ENCODE data around the gene FMN1.

The FMN1 gene

DNA sequence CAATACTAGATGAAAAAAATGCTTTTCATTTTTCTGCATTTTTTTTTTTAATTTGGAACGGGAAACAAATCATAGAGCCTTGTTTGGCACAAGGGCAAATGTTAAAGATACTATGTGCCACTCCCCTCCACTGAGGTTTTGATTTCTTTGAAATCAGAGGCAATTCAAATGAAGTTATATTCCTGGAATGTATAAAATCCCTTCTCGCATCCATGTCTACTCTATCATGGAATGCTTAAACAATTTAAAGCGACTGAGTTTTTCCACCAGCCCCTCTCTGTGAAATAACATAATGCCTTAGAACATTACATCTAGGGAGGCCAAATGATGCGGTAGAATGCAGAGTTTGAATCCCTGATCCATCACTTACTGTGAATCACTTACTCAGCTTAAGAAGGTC lies 69.7 kb downstream of the FMN1 start:
- peaks cover 3% of the 10 kb centered on the region for H3K9me3 Mint-ChIP-seq
- peaks cover 4% of the 10 kb centered on the region for H3K36me3 Mint-ChIP-seq (ENCODE audit: low read depth)
- no peak overlapping the region for H3K4me3 Mint-ChIP-seq
- H3K27ac Mint-ChIP-seq = peak overlapping the region in 2 of 3 experiments; percentile 1 to 19
- TF ChIP-seq, protein P1, sequence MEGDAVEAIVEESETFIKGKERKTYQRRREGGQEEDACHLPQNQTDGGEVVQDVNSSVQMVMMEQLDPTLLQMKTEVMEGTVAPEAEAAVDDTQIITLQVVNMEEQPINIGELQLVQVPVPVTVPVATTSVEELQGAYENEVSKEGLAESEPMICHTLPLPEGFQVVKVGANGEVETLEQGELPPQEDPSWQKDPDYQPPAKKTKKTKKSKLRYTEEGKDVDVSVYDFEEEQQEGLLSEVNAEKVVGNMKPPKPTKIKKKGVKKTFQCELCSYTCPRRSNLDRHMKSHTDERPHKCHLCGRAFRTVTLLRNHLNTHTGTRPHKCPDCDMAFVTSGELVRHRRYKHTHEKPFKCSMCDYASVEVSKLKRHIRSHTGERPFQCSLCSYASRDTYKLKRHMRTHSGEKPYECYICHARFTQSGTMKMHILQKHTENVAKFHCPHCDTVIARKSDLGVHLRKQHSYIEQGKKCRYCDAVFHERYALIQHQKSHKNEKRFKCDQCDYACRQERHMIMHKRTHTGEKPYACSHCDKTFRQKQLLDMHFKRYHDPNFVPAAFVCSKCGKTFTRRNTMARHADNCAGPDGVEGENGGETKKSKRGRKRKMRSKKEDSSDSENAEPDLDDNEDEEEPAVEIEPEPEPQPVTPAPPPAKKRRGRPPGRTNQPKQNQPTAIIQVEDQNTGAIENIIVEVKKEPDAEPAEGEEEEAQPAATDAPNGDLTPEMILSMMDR (IDR thresholded peaks at IDR 0.05; ENCODE audit: unreplicated experiment in 3 of 3) = no peak
- H3K4me1 Mint-ChIP-seq = peaks cover 44% of the 10 kb centered on the region
- H3K27me3 Mint-ChIP-seq (ENCODE audit: low read depth) = no peaks in the 10 kb centered on the region

DNA sequence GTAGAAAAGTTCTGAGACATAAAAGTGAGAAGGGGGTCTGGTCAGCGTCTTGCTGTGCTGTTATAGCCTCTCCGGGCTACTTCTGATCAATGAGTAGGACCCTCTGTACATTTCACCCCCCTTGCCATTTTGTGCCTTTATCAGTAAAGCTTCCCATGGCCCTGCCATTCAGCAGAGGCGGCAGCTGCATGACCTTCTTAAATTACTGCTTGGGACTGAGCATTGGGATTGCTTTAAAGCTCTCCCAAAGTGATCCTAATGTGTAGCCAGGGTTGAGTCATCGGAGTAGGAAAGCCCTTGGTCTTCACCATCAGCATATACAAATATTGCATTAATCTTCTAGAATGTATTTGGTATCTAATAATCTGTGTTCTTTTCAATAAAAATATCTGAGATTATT lies 70.2 kb downstream of the FMN1 start:
- Mint-ChIP-seq H3K9me3 (peaks cover 3% of the 10 kb centered on the region), H3K4me1 (peaks cover 47% of the 10 kb centered on the region), H3K27ac (peak overlapping the region; percentile 1 to 27 (median 19)), H3K4me3 (no peak overlapping the region), H3K27me3 (ENCODE audit: low read depth) (no peaks in the 10 kb centered on the region), H3K36me3 (ENCODE audit: low read depth) (peaks cover 4% of the 10 kb centered on the region)
- TF ChIP-seq, protein P1 (IDR thresholded peaks at IDR 0.05; ENCODE audit: unreplicated experiment in 3 of 3) = no peak

DNA sequence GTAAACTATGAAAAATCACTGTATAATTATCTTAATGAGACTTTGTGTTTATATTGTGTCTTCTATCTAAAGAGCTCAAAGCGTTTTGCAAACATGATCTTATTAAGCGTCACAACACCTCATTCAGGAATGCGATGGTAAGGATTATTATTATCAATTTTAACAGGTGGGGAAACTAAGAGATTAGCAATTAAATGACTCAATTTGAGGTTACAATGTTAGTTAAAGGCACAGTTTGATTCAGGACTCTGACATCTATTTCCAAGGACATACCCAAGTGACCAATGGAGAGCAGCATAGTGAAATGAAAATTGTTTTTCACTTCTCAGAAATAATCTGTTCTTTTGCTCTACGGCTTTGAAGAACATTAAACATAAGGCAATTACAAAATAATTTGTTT lies 74.6 kb downstream of the FMN1 start:
- Mint-ChIP-seq H3K4me1 (peaks cover 21% of the 10 kb centered on the region), H3K27me3 (ENCODE audit: low read depth) (no peaks in the 10 kb centered on the region), H3K27ac (peak overlapping the region in 1 of 3 experiments; percentile 29), H3K36me3 (ENCODE audit: low read depth) (peaks cover 4% of the 10 kb centered on the region), H3K9me3 (peaks cover 3% of the 10 kb centered on the region), H3K4me3 (no peak overlapping the region)
- TF ChIP-seq, protein P1 (IDR thresholded peaks at IDR 0.05; ENCODE audit: unreplicated experiment in 3 of 3) = no peak

DNA sequence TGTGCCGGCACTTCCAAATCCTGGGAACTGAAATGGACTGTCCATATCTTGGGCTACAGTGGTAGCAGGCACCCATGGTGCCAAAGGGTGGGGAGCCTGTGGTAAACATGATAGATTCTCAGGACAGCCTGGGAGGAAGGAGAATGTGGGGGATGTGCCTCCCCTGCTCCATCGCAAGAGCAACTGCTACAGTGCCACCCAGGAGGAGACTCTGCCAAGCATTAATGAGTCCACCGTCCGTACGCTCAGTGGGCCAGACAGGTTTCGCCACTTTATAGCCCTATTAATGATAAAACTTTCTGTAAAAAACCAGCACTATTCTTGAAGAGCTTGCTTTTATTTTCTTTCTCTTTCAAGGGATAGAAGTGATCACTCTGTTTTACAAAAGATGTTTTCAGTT lies 75.2 kb downstream of the FMN1 start:
- H3K36me3 Mint-ChIP-seq (ENCODE audit: low read depth) = peaks cover 4% of the 10 kb centered on the region
- no peaks in the 10 kb centered on the region for H3K27me3 Mint-ChIP-seq (ENCODE audit: low read depth)
- peak overlapping the region; percentile 62 to 84 (median 77) for H3K4me3 Mint-ChIP-seq
- peaks cover 18% of the 10 kb centered on the region for H3K4me1 Mint-ChIP-seq
- peaks cover 3% of the 10 kb centered on the region for H3K9me3 Mint-ChIP-seq
- H3K27ac Mint-ChIP-seq = peak overlapping the region; percentile 19 to 81 (median 29)
- TF ChIP-seq, protein P1 (IDR thresholded peaks at IDR 0.05; ENCODE audit: unreplicated experiment in 3 of 3) = no peak

DNA sequence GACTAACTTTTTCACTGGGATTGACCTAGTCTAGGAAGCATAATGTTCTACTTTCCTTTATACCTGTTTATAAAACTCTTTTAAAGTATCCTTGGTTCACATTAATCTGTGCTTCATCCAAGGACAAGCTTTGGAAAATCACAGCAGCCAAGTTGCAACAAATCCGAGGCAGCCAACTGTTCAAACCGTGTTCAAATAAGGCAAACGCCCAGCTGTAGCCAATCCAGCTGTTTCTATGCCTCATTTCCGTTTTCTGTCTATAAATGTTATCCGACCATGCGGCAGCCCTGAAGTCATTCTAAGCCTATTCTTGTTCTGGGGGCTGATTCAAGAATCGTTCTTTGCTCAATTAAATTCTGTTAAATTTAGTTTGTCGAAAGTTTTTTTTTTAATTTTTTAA lies 78.3 kb downstream of the FMN1 start:
- Mint-ChIP-seq H3K9me3 (no peaks in the 10 kb centered on the region), H3K36me3 (ENCODE audit: low read depth) (no peaks in the 10 kb centered on the region), H3K27ac (no peak overlapping the region)

More for the DNA sequence above, 78.3 kb downstream of the FMN1 start:
- peaks cover 4% of the 10 kb centered on the region for H3K27me3 Mint-ChIP-seq (ENCODE audit: low read depth)
- H3K4me3 Mint-ChIP-seq = peak overlapping the region in 2 of 3 experiments; percentile 13 to 75
- peaks cover 25% of the 10 kb centered on the region for H3K4me1 Mint-ChIP-seq
- TF ChIP-seq, protein P1 (IDR thresholded peaks at IDR 0.05; ENCODE audit: unreplicated experiment in 3 of 3) = no peak

Measured in nephron (organoid).